Tibial nerve (tissue), 4 donors: ENCODE measurements around the gene CDC25C. TPM values are rescaled to one million over a fixed set of nuclear protein-coding genes. Genes with fewer than 3 reads are reported as not detected.

Source experiments
- DNase-seq, 2 donors: peaks; one replicate each; pipeline ENCODE4 v3.0.0-alpha.2; 2019; ENCODE audit warnings: low spot score in 2 of 2
- H3K27ac ChIP-seq, 4 donors: fragments of 200-600 bp; sonication (generic) in 3 of 4; one replicate each; pipeline ENCODE4 v1.5.1; 2017 to 2019; ENCODE audit warnings: mild to moderate bottlenecking in 1 of 4
- H3K27me3 ChIP-seq, 2 donors: fragments of 200-600 bp; sonication (generic) in 1 of 2; one replicate each; pipeline versions ENCODE4 v1.5.1 to v1.6.0; 2017 to 2019
- H3K36me3 ChIP-seq, 3 donors: fragments of 200-600 bp; sonication (generic); one replicate each; pipeline ENCODE4 v1.5.1; 2018 to 2019
- H3K4me1 ChIP-seq, 4 donors: fragments of 200-600 bp; sonication (generic) in 3 of 4; one replicate each; pipeline ENCODE4 v1.5.1; 2017 to 2019
- H3K4me3 ChIP-seq, 4 donors: fragments of 200-600 bp; sonication (generic) in 3 of 4; one replicate each; pipeline ENCODE4 v1.5.1; 2017 to 2019; ENCODE audit warnings: mild to moderate bottlenecking in 1 of 4, moderate library complexity in 1 of 4
- H3K9me3 ChIP-seq, 4 donors: fragments of 200-600 bp; sonication (generic) in 3 of 4; one replicate each; pipeline ENCODE4 v1.5.1; 2017 to 2019
- CTCF ChIP-seq, 5 experiments: fragments of 200-600 bp in 3 of 5; fragments of 450-650 bp in 2 of 5; sonication (generic) in 3 of 5; IDR thresholded peaks; one replicate each; pipeline ENCODE4 v1.5.1; 2016 to 2019; ENCODE audit warnings: antibody characterized with exemption in 5 of 5, mild to moderate bottlenecking in 3 of 5, moderate library complexity in 2 of 5
- EP300 ChIP-seq, 2 donors: sonication (generic); formaldehyde crosslinking; IDR thresholded peaks; one replicate each; pipeline ENCODE4 v1.6.1; 2017; ENCODE audit warnings: antibody characterized with exemption in 2 of 2, mild to moderate bottlenecking in 1 of 2
- POLR2A ChIP-seq, 2 donors: fragments of 450-650 bp; IDR thresholded peaks; one replicate each; pipeline ENCODE4 v1.6.1; 2017; ENCODE audit warnings: antibody characterized with exemption in 2 of 2, mild to moderate bottlenecking in 2 of 2, moderate library complexity in 2 of 2
- WGBS, 2 donors: methylation state at CpG; one replicate each; pipeline ENCODE4 v1.1.5; 2018; 5-methylcytosine and 5-hydroxymethylcytosine counted together
- total RNA-seq, 4 donors: library from RNA; depleted of rRNA; stranded (reverse); fragments of >200 nt; gene quantifications; one replicate each; pipeline ENCODE4 v1.1.0, GENCODE V29; 2016

The CDC25C gene
- total RNA-seq, 4 donors from 2014 or later = 0.60 TPM; not detected in 3

- H3K27me3 ChIP-seq = no peaks in the 10 kb centered on the region
These were observed 38.9 kb upstream of the CDC25C start for GRCh38 chr5:138370537-138370936.

GRCh38 chr5:138369706-138370105 is 38.1 kb upstream of the CDC25C start:
- DNase-seq = no peak
- H3K9me3 ChIP-seq = no peaks in the 10 kb centered on the region
- WGBS, 2 donors = 73 to 79% methylated on average over 2 of the region's 2 CpGs
- H3K27me3 ChIP-seq = no peaks in the 10 kb centered on the region
- peaks cover 0 to 24% (median 3%) of the 10 kb centered on the region in 3 donors for H3K36me3 ChIP-seq
- no peak overlapping the region for H3K4me3 ChIP-seq
- peak overlapping the region in 2 of 4 donors; percentile 44 to 52 for H3K27ac ChIP-seq
- H3K4me1 ChIP-seq = peaks cover 0 to 85% (median 14%) of the 10 kb centered on the region in 4 donors
- no peak for TF ChIP-seq POLR2A (IDR thresholded peaks at IDR 0.05)
- no peak for TF ChIP-seq CTCF (IDR thresholded peaks at IDR 0.05)
- TF ChIP-seq EP300 (IDR thresholded peaks at IDR 0.05) = no peak

More at GRCh38 chr5:138370537-138370936, 38.9 kb upstream of the CDC25C start:
- TF ChIP-seq POLR2A (IDR thresholded peaks at IDR 0.05) (no peak), CTCF (IDR thresholded peaks at IDR 0.05) (no peak), EP300 (IDR thresholded peaks at IDR 0.05) (no peak)
- Histone ChIP-seq H3K36me3 (peaks cover 0 to 32% (median 3%) of the 10 kb centered on the region in 3 donors), H3K9me3 (no peaks in the 10 kb centered on the region), H3K27ac (peak overlapping the region in 1 of 4 donors; percentile 3), H3K4me1 (peaks cover 0 to 79% (median 14%) of the 10 kb centered on the region in 4 donors), H3K4me3 (no peak overlapping the region)
- no peak for DNase-seq
- WGBS, 2 donors = 62 to 63% methylated on average over 3 of the region's 3 CpGs

DNA sequence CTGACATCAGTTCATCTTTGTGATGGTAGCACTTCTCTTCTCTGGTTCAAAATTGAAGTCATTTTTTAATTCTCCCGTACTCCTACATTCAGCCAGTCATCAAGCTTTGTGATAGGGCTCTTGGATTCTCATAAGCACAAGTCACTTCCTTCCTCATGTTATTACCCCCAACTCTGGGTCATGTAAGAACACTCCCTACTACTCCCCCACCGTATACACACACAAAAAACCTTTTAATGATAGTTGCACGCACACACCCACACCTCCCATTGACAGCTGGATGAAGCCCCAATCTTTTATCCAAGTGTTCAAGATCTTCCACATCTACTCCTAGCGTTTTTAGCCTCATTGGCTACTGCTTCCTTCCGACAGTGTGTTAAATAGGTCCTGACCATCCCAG is 37.7 kb upstream of the CDC25C start:
- Histone ChIP-seq H3K27ac (peak overlapping the region in 2 of 4 donors; percentile 44 to 52), H3K9me3 (no peaks in the 10 kb centered on the region), H3K27me3 (no peaks in the 10 kb centered on the region), H3K4me1 (peaks cover 0 to 85% (median 16%) of the 10 kb centered on the region in 4 donors), H3K36me3 (peaks cover 0 to 20% (median under 1%) of the 10 kb centered on the region in 3 donors), H3K4me3 (no peak overlapping the region)
- DNase-seq = no peak
- WGBS, 2 donors = 67 to 69% methylated on average over 5 of the region's 5 CpGs
- TF ChIP-seq CTCF (IDR thresholded peaks at IDR 0.05) (no peak), POLR2A (IDR thresholded peaks at IDR 0.05) (no peak), EP300 (IDR thresholded peaks at IDR 0.05) (no peak)

DNA sequence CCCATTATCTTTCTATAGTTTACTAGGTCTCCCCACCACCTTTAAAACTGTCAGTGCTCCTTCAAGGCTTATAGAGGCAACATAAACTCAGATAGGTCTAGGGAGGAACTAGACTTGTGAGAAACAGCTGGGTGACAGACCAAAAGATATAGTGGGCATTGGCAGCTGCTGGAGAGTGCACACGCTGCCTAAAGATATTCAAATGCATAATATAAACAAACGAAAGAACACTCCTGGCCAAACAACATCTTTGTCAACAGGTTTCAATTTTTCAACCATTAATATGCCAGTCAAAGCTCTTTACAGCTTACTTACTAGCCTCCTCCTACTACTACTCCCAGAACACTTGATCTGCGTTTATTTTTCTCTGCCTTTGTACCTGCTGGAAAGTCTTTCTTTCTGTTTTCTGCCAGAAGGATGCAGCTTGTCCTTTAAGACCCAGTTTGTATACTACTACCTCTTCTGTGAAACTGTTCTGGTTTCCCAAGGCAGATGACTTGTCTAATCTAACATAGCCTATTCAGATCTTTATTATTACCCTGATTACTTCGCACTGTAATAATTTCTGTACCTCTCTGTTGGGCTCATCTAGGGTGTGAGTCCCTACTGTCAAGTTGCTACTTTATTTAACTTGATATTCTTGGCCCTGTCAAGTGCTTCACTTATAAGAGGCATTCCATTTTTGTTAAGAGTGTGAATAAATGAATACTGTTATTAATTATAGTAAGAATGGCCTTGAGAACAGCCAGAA is 35.2 kb upstream of the CDC25C start:
- DNase-seq = no peak
- no peaks in the 10 kb centered on the region for H3K27me3 ChIP-seq
- TF ChIP-seq POLR2A (IDR thresholded peaks at IDR 0.05) (no peak), EP300 (IDR thresholded peaks at IDR 0.05) (no peak), CTCF (IDR thresholded peaks at IDR 0.05) (no peak)
- peaks cover 0 to 72% (median 16%) of the 10 kb centered on the region in 4 donors for H3K4me1 ChIP-seq
- no peaks in the 10 kb centered on the region for H3K9me3 ChIP-seq
- H3K36me3 ChIP-seq = no peaks in the 10 kb centered on the region
- H3K4me3 ChIP-seq = no peak overlapping the region
- WGBS, 2 donors = 69 to 70% methylated on average over 4 of the region's 4 CpGs
- H3K27ac ChIP-seq = no peak overlapping the region

- no peak overlapping the region for H3K27ac ChIP-seq
- no peaks in the 10 kb centered on the region for H3K27me3 ChIP-seq
- H3K36me3 ChIP-seq = no peaks in the 10 kb centered on the region
- TF ChIP-seq EP300 (IDR thresholded peaks at IDR 0.05) (no peak), CTCF (IDR thresholded peaks at IDR 0.05) (no peak), POLR2A (IDR thresholded peaks at IDR 0.05) (no peak)
- peaks cover 0 to 63% (median 16%) of the 10 kb centered on the region in 4 donors for H3K4me1 ChIP-seq
- 86 to 94% methylated on average over 1 of the region's 1 CpG for WGBS, 2 donors
- no peak for DNase-seq
- no peak overlapping the region for H3K4me3 ChIP-seq
- H3K9me3 ChIP-seq = no peaks in the 10 kb centered on the region
These were observed 33.0 kb upstream of the CDC25C start for GRCh38 chr5:138364576-138364975.
